ENCODE results near the gene ACP7. TPM values are rescaled to one million over a fixed set of nuclear protein-coding genes. Genes with fewer than 3 reads are reported as not detected.

The ACP7 gene
- total RNA-seq, 1 donor: not detected

DNA sequence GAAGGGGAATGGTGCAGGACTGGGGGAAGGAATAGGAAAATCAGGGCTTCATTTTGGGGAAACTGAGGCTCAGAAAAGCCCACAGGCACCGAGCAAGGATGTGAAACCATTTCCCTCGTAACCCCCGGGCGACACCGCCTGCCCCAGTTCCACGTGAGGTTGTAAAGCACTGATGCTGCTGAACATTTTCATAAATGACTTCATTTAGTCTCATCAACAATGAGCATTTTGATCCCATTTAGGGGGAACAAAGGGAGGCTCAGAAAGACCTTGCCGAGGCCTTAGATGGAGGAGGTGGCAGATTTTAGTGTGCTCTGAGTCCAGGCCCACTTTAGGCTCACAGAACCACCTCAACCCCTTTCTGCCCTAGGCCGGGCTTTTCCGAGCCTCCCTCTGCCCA, 31.3 kb upstream of the ACP7 start:
- no peaks in the 10 kb centered on the region for H3K36me3 ChIP-seq (ENCODE audit: insufficient read depth, low read length)
- H3K79me2 ChIP-seq (ENCODE audit: insufficient read depth, low read length): no peaks in the 10 kb centered on the region
- H3K9me3 ChIP-seq (ENCODE audit: low read depth, low read length): peaks cover 5% of the 10 kb centered on the region
- H2AFZ ChIP-seq (ENCODE audit: low read length): no peak overlapping the region
- no peak overlapping the region for H3K4me3 ChIP-seq (ENCODE audit: insufficient read depth, low read length)
- H3K4me2 ChIP-seq (ENCODE audit: insufficient read depth, low read length): no peak overlapping the region
- no peak for TF ChIP-seq CTCF (IDR thresholded peaks at IDR 0.05; ENCODE audit: extremely low read depth, low read depth, low read length)
- H4K20me1 ChIP-seq (ENCODE audit: insufficient read depth, low read length): no peaks in the 10 kb centered on the region
- H3K4me1 ChIP-seq (ENCODE audit: insufficient read depth, low read length): no peaks in the 10 kb centered on the region
- H3K27ac ChIP-seq (ENCODE audit: low read depth, low read length): no peak overlapping the region
- peak; percentile 3 for DNase-seq (ENCODE audit: insufficient read length, low spot score, missing footprints)
- H3K27me3 ChIP-seq (ENCODE audit: insufficient read depth, low read length): no peaks in the 10 kb centered on the region

GRCh38 chr19:39053276-39054090, 30.7 kb upstream of the ACP7 start:
- H3K4me2 ChIP-seq (ENCODE audit: insufficient read depth, low read length): no peak overlapping the region
- H3K9me3 ChIP-seq (ENCODE audit: low read depth, low read length): peaks cover 5% of the 10 kb centered on the region
- H3K4me1 ChIP-seq (ENCODE audit: insufficient read depth, low read length): no peaks in the 10 kb centered on the region
- H3K79me2 ChIP-seq (ENCODE audit: insufficient read depth, low read length): no peaks in the 10 kb centered on the region
- H3K27ac ChIP-seq (ENCODE audit: low read depth, low read length): no peak overlapping the region
- no peaks in the 10 kb centered on the region for H4K20me1 ChIP-seq (ENCODE audit: insufficient read depth, low read length)
- no peak for DNase-seq (ENCODE audit: insufficient read length, low spot score, missing footprints)
- no peak overlapping the region for H3K4me3 ChIP-seq (ENCODE audit: insufficient read depth, low read length)
- no peak overlapping the region for H2AFZ ChIP-seq (ENCODE audit: low read length)
- no peak for TF ChIP-seq CTCF (IDR thresholded peaks at IDR 0.05; ENCODE audit: extremely low read depth, low read depth, low read length)
- H3K36me3 ChIP-seq (ENCODE audit: insufficient read depth, low read length): no peaks in the 10 kb centered on the region
- H3K27me3 ChIP-seq (ENCODE audit: insufficient read depth, low read length): no peaks in the 10 kb centered on the region

- Histone ChIP-seq H2AFZ (ENCODE audit: low read length) (no peak overlapping the region), H3K79me2 (ENCODE audit: insufficient read depth, low read length) (no peaks in the 10 kb centered on the region), H3K27me3 (ENCODE audit: insufficient read depth, low read length) (no peaks in the 10 kb centered on the region), H3K4me3 (ENCODE audit: insufficient read depth, low read length) (no peak overlapping the region), H3K27ac (ENCODE audit: low read depth, low read length) (no peak overlapping the region), H3K4me1 (ENCODE audit: insufficient read depth, low read length) (no peaks in the 10 kb centered on the region), H4K20me1 (ENCODE audit: insufficient read depth, low read length) (no peaks in the 10 kb centered on the region), H3K9me3 (ENCODE audit: low read depth, low read length) (peaks cover 5% of the 10 kb centered on the region), H3K36me3 (ENCODE audit: insufficient read depth, low read length) (no peaks in the 10 kb centered on the region), H3K4me2 (ENCODE audit: insufficient read depth, low read length) (no peak overlapping the region)
- DNase-seq (ENCODE audit: insufficient read length, low spot score, missing footprints): no peak
- TF ChIP-seq CTCF (IDR thresholded peaks at IDR 0.05; ENCODE audit: extremely low read depth, low read depth, low read length): no peak
Observed at GRCh38 chr19:39054091-39054470, 30.1 kb upstream of the ACP7 start.

DNA sequence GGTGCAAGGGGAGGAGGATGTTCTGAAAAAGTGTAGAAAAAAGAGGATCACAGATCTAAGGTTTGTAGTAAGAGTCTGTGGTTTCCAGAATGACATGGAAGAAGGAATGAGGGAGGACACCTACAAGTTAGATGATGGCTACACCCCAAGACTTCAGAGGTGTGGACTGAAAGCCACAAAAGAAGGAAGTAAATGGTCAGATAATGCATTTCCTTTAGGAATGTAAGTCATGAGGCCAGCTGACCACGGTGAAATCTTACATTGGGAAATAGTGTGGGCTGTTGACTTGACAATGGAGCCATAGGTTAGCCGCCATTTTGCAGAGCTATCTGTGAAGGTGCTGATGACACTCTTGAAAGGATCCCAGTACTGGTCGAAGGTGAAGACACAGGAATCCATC, 26.6 kb upstream of the ACP7 start:
- no peaks in the 10 kb centered on the region for H3K27me3 ChIP-seq (ENCODE audit: insufficient read depth, low read length)
- TF ChIP-seq CTCF (IDR thresholded peaks at IDR 0.05; ENCODE audit: extremely low read depth, low read depth, low read length): no peak
- peaks cover 5% of the 10 kb centered on the region for H3K9me3 ChIP-seq (ENCODE audit: low read depth, low read length)
- H3K27ac ChIP-seq (ENCODE audit: low read depth, low read length): no peak overlapping the region
- no peaks in the 10 kb centered on the region for H3K36me3 ChIP-seq (ENCODE audit: insufficient read depth, low read length)
- no peaks in the 10 kb centered on the region for H3K79me2 ChIP-seq (ENCODE audit: insufficient read depth, low read length)
- H3K4me2 ChIP-seq (ENCODE audit: insufficient read depth, low read length): no peak overlapping the region
- H3K4me1 ChIP-seq (ENCODE audit: insufficient read depth, low read length): no peaks in the 10 kb centered on the region
- no peak overlapping the region for H2AFZ ChIP-seq (ENCODE audit: low read length)
- DNase-seq (ENCODE audit: insufficient read length, low spot score, missing footprints): peak; percentile 13
- H4K20me1 ChIP-seq (ENCODE audit: insufficient read depth, low read length): no peaks in the 10 kb centered on the region
- no peak overlapping the region for H3K4me3 ChIP-seq (ENCODE audit: insufficient read depth, low read length)
